Sciatic nerve (tissue), 2 donors: Measurements from ENCODE around the gene MARCHF6. TPM values are rescaled to one million over a fixed set of nuclear protein-coding genes. Genes with fewer than 3 reads are reported as not detected.
"Not testable (repeated sequence)": the region's sequence is repeated elsewhere in the genome, so short reads cannot be mapped to it uniquely, and the experiment has no call there.

Experiments
- ATAC-seq: fragments of 200-7000 bp; cut with Tn5 transposase; one replicate; pipeline ENCODE4 v1.9.1; 2020; ENCODE audit warnings: mild to moderate bottlenecking, moderate library complexity
- DNase-seq: peaks from one replicate; pipeline ENCODE4 v3.0.0-alpha.2; 2020; ENCODE audit warnings: low spot score
- intact Hi-C: fragments of 100-400 bp; cut with DNase I; formaldehyde crosslinking; loops from one replicate; pipeline ENCODE4 v1.14.2; 2022
- total RNA-seq: library from RNA; stranded (reverse); fragmentation: NEBNext Ultra II Directional; extraction: Animal tissue kit (Norgen Biotek cat#: 25700); gene quantifications from one replicate; pipeline ENCODE4 v1.2.1, GENCODE V29; 2021
- donor health status: DM: no; HTN: no; CAD: no.
- donor health status: DM: no; HTN: no; CAD: no.

The MARCHF6 gene
- total RNA-seq, 1 donor from 2014 or later: 174 TPM

GRCh38 chr5:10343486-10343885 lies 10.0 kb upstream of the MARCHF6 start:
- ATAC-seq (peak; percentile 22), DNase-seq (no peak)
- intact Hi-C loops: no loop called here

GRCh38 chr5:10344461-10345106 lies 8.9 kb upstream of the MARCHF6 start:
- DNase-seq, intact Hi-C loops: not testable (repeated sequence)
- peak; percentile 18 for ATAC-seq

- intact Hi-C loops: no loop called here
- ATAC-seq: no peak
These were observed 5.2 kb upstream of the MARCHF6 start for GRCh38 chr5:10348258-10348657.

GRCh38 chr5:10351199-10351905 lies 2.1 kb upstream of the MARCHF6 start:
- intact Hi-C loops: no loop called here
- no peak for ATAC-seq
- no peak for DNase-seq

More at GRCh38 chr5:10348258-10348657, 5.2 kb upstream of the MARCHF6 start:
- peak; percentile 48 for DNase-seq

DNA sequence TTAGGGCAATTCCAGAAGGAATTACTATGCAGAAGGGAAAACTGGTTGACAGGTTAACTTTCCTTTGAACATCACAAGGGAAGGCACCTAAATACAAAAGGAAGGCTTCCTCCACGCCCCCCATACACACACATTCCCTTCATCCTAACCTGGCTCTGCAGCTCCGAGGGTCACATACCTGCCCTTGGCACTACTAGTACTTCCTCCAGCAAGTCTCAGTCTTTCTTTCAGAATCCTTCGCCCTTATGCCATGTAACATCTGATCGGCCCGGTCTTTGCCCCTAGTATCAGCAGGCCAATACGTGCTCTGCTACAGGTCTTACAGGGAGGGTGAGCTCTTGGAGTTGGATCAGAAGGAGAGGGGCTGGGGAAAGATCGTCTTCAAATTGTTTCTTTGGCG lies 1.6 kb upstream of the MARCHF6 start:
- intact Hi-C loops: no loop called here
- DNase-seq (no peak), ATAC-seq (no peak)

DNA sequence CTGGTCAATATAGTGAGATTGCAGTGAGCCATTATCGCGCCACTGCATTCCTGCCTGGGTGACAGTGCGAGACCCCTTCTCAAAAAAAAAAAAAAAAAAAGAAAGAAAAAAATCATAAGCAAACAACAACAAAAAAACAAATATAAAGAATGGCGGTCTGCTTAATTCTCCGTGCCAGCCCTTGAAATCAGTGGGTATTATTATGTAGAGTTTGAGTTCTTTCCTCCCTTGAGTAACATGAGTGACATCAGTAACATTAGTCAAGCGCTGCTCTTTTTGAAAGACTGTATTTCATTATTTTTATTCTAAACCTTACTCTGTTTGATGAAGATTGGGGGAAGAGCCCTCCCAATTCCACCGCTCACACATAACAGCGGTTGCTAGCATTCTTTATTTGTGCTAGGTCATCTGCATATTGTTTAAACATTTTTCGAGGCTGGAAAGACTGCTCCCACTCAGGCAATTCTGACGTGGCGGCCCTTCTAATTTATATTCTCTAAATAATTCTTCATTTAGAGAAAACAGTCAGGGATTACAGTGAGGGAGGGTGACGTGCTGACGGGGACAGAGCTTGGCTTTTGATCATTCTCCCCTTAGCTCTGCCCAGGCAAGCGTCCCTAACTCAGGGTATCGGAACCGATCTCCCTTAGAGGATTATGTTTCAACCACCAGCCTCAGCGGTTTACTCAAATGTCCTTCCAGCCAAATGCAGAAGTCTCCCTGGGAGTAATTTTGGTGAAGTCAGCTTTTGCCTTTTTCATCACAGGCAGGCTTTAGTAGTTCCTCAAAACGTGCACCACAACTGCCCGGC lies 860 bp upstream of the MARCHF6 start:
- DNase-seq: no peak
- intact Hi-C loops: no loop called here
- no peak for ATAC-seq

- ATAC-seq (no peak), DNase-seq (peak; percentile 69)
- intact Hi-C loops: no loop called here
These were observed 765 bp downstream of the MARCHF6 start for GRCh38 chr5:10354048-10354872.

- no peak for ATAC-seq
- no peak for DNase-seq
- intact Hi-C loops: no loop called here
These were observed 1.8 kb downstream of the MARCHF6 start for GRCh38 chr5:10355071-10355889.

DNA sequence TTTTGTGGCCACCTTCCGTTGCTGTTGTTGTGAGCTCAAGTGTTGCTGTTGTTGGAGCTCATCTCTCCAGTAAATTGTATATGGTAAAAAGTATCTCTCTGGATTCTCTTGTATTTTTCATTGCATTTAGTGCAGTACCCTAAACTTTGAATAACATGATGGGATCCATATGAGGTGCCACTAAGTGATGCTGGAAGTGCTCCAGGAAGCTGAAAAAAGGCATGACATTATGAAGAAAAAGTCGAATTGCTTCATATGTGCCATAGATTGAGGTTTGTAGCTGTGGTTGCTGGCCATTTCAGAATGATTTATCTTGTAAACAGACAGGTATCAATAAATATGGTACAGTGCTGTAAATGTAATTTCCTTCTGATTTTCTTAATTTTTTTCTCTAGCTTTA lies 5.5 kb downstream of the MARCHF6 start:
- DNase-seq: no peak
- ATAC-seq: no peak
- intact Hi-C loops: no loop called here

- ATAC-seq (no peak), DNase-seq (no peak)
- intact Hi-C loops: no loop called here
These were observed 7.2 kb downstream of the MARCHF6 start for GRCh38 chr5:10360686-10361085.

GRCh38 chr5:10363519-10364185 lies 10.2 kb downstream of the MARCHF6 start:
- no peak for DNase-seq
- ATAC-seq: no peak
- intact Hi-C loops: no loop called here

GRCh38 chr5:10364186-10364689 lies 10.7 kb downstream of the MARCHF6 start:
- DNase-seq (no peak), ATAC-seq (no peak)
- intact Hi-C loops: no loop called here

DNA sequence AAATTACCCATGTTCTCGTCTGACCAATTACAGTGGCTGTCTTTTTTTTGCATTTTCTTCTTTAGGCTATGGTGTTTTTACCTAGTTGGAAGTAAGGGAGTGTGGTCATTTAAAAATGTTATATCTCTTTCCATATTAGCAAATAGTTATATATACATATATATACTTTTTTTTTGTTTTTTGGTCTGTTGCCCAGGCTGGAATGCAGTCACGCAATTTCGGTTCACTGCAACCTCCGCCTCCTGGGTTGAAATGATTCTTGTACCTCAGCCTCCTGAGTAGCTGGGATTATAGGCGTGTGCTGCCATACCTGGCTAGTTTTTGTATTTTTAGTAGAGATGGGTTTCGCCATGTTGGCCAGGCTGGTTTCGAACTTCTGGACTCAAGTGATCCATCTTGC lies 12.3 kb downstream of the MARCHF6 start:
- intact Hi-C loops: no loop called here
- DNase-seq (no peak), ATAC-seq (no peak)

- intact Hi-C loops: no loop called here
- ATAC-seq: peak; percentile 26
- DNase-seq: no peak
These were observed 13.1 kb downstream of the MARCHF6 start for GRCh38 chr5:10366310-10367272.

GRCh38 chr5:10367579-10367978 lies 14.1 kb downstream of the MARCHF6 start:
- intact Hi-C loops: no loop called here
- no peak for DNase-seq
- ATAC-seq: no peak

- no peak for ATAC-seq
- no peak for DNase-seq
- intact Hi-C loops: no loop called here
These were observed 17.4 kb downstream of the MARCHF6 start for GRCh38 chr5:10370931-10371330.
